GM19099 (cell line): ENCODE data around the gene CCDC188.

Source experiments
- POLR2A ChIP-seq: IDR thresholded peaks from 3 replicates; pipeline ENCODE4 v1.6.1; 2011; ENCODE audit warnings: low read depth; ENCODE audit not compliant: insufficient read length; ENCODE audit errors: extremely low read depth

CCDC188 gene

DNA sequence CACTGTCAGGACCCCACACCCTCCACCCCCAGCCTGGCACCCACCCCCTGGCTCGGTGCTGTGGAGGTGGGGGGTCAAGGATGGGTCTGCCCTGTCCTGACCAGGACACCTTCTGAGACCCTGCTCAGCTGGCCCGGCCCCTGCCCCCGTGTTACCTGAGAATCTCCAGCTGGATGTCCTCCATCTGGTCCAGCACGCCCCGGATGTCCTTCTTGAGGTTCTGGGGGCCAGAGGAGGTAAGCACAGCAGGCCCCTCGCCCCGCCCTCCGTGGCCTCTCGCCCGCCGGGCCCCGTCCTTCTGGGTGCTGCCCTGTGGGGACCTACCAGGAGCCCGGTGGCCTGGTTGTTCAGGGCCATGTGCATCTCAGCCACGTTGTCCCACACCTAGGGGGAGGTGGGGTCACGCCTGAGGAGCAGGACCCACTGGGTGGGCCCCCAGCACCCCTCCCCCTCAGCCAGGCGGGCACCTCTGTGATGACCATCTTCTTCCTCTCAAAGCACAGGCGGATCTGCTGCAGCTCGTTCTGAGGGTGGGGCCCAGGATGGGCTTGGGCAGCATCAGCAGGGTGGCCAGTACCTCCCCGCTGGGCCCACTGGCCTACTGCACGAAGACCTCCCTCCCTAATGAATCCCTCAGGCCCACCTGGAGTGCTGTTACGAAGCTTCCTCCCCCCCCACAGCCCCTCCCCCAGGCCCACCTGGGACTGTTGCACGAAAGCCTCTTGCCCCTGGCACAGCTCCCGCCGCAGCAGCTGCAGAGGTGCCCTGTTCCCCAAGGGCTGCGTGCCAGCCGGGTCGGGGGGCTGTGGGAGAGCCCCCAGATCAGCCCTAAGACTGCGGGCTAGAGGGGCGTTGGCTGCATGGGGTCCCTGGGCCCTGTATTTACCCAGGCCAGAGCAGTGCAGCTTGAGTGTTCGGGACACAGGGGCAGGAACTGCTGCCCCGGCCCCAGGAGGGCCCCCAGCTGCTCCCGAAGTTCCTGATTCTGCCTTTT lies 1.3 kb downstream of the CCDC188 start:
- no peak for TF ChIP-seq POLR2A

DNA sequence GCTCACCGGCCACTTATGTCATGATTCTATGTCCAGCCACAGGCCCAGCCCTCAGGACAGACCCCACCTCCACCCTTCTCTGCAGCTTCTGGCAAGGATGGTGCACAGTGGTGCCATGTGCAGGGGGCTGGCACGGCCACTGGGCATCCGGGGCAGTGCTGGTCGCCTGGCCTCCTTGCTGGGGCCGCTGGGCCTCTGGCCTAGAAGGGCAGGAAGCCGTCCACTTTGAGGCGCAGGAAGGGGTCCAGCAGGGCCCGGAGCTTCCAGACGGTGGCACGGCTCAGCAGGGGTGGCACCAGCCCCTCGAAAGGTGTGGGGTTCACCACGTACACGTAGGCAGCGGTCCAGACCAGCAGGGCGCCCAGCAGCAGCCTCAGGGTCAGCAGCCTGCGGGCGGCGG lies 2.4 kb downstream of the CCDC188 start:
- TF ChIP-seq POLR2A: no peak

DNA sequence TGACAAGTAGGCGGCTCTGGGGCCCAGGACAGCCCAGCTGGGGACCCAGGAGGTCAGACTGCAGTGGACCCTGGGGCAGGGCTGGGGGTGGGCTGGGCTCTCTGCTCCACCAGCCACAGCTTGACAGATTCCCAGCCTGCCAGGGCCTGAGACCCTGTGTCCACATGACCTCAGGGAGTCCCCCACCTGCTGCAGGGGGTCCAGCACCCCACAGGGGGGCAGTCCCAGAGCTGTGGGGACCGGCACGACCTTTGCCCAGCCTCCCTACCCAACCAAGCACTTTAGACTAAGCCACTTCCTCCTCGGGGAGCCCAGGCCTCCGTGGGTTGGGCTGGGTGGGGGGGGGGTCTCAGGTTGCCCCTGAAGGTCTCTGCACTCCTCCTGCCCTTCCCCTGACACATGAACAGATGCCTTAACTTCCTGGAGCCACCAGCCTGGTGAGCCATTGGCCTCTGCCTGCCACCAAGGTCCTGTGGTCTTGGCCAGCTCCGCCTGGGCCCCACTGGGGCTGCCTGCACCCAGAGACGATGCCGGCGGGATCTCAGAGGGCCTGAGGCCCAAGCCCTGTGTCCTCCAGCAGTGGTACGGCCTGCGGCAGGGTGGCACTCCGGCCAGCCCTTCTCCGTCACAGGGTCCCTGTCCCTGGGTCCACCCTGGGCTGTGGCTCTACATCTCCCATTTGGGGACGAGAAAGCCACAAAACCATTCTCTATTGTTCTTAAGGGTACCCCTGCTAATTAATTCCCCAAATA lies 3.4 kb downstream of the CCDC188 start:
- TF ChIP-seq POLR2A: no peak

DNA sequence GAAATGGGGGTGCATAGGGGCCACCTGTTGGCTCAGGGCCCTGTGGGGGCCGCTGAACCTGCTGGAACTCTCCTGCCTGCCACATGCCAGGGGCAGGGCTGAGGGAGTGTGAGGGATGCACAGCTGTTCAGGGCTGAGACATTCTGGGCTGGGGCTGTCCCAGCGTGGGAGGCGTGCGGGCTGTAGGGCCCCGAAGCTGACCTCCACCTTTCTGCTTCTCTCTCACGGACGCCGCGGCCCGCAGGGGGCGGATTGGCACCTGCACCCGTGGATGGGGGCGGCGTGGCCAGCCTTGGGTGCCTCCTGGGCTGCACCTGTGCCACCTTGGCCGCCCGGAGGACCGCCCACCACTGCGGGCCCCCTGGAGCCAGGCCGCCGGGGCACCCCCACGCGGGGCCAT lies 4.1 kb downstream of the CCDC188 start:
- no peak for TF ChIP-seq POLR2A

DNA sequence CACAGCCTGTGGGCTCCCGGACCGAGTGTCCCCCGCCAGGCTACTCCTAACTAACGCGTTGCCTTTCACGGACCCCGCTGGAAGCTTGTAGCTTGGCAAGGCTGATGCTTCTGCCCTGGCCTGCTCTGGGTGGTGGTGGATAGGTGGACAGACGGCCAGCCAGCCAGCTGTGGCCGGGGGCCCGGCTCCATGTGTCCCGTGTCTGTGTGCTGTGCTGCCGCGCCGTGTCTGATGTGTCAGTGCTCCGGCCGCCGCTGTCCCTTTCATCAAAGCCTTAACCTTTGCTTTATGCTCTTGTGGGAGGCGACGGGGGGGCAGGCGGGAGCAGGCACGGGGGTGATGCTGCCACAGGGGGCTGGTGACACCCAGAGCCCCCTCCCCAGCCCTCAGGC lies 5.0 kb downstream of the CCDC188 start:
- no peak for TF ChIP-seq POLR2A

DNA sequence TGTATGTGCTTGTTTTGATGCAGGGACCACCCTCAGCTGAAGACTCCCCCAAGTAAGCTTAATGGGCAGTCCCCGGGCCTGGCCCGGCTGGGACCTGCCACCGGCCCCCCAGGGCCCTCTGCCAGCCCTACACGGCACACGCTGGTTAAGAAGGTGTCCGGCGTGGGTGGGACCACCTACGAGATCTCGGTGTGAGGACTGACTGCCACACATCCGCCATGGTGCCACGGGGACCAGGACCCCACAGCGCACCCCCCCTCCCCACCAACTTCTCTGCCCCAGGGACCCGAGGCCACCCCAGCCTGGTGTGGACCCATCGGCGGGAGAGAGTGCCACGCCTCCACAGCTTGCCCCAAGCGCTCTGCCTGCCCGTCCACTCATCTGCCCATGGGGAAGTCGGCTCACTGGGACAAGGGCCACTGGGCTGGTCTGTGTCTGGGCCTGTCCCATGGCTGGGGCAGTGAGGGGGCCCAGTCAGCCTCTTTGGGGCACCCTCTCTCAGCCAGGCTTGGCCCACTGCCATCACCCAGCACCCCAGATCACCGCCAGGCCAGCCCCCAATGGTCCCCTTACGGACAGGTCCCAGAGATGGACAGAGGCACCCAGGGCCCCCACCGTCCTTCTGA lies 5.5 kb downstream of the CCDC188 start:
- no peak for TF ChIP-seq POLR2A

DNA sequence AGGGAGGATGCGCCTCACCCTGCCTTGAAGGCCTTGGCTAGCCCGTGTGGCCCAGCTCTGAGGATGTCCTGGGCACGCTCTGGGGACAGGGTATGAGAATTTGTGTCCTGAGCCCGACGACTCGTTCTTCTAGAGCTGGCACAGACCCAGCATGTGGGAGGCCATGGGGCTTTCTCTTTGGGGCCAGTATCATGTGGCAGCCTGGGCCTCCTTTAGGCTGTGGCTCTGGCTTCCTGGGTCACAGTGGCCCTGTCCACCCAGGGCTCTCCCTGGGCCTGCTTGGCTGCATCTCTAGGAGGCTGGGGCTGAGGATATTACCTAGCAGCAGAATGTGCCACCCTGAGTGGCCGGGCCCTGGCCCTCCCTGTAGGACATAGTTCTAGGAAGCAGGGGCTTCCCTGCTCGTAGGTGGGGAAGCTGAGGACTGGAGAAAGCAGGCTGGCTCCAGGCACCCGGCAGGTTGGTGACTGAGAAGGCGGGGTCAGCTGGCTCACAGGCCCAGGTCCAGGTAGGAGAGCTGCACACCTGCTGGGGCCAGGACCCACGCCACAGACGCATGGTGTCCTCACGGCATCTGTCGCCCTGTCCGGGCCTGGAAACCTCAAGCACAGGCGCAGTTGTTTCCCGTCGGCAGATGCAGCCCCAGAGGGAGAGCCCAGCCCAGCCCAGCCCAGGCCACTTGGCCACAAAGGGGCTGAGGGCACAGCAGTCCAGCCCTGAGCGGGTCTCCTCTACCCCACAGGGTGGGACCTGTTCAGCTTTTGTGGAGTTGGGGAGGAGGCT lies 6.8 kb downstream of the CCDC188 start:
- no peak for TF ChIP-seq POLR2A

DNA sequence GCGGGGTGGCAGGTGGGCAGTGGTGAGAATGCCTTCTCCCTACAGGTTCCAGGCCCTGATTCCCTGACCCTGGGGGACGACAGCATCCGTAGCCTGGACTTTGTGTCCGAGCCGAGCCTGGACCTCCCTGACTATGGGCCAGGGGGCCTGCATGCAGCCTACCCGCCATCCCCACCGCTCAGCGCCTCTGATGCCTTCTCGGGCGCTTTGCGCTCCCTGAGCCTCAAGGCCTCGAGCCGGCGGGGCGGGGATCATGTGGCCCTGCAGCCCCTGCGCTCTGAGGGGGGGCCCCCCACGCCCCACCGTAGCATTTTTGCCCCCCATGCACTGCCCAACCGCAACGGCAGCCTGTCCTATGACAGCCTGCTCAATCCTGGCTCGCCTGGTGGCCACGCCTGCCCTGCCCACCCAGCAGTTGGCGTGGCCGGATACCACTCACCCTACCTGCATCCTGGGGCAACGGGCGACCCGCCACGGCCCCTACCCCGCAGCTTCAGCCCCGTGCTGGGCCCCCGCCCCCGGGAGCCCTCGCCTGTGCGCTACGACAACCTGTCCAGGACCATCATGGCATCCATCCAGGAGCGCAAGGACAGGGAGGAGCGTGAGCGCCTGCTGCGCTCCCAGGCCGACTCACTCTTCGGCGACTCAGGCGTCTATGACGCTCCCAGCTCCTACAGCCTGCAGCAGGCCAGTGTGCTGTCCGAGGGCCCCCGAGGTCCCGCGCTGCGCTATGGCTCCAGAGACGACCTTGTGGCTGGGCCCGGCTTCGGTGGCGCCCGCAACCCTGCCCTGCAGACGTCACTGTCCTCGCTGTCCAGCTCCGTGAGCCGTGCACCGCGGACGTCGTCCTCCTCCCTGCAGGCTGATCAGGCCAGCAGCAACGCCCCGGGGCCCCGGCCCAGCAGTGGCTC lies 7.9 kb downstream of the CCDC188 start:
- TF ChIP-seq POLR2A: no peak

DNA sequence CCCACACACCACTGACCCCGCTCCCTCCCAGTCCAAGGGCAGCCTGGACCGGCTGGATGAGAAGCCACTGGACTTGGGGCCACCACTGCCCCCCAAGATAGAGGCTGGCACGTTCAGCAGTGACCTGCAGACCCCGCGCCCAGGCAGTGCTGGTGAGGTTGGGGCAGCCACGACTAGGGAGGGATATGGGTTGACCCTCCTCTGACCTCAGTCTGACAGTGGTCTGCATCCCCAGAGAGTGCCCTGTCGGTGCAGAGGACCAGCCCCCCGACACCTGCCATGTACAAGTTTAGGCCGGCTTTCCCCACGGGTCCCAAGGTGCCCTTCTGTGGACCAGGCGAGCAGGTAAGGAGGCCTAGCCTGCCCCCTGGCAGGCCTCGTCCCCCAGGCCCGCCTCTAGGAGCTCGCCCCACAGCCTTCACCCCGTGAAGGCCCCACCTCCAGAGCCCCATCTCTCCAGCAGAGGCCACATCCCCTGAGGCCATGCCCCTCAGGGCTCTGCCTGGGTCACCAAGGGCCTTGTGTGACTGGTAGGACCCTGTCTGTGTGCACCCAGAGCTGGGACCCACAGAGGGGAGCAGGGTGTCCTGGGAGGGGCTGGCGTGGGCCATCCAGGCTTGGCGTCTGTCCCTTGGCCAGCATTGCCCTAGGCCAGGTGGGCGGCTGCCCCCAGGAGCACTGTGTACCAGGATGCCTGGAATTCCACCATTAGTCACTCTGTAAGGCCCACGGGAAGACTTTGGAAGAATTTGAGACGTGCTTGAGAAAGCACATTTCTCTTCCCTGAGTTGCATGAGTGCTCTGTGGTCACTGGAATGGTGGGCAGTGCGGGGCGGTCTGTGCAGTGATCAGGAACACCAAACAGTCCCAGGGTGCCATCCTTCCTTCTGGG lies 9.4 kb downstream of the CCDC188 start:
- TF ChIP-seq POLR2A: no peak

DNA sequence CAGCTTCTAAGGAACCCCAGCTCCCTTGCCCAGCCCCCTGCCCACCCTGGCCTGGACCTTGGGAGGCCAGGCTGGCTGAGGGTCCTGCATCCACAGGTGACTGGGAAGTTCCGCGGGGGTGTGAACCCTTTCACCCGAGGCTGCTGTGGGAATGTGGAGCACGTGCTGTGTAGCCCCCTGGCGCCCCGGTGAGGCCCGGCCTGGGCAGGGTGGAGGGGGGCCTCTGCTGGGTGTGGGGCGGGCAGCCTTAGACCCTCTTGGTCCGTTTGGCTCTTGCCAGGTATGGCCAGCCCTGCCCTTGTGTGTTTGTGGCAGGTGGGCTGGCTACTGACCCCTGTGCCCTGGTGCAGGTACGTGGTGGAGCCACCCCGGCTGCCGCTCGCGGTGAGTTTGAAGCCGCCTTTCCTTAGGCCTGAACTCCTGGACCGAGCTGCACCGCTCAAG lies 10.3 kb downstream of the CCDC188 start:
- no peak for TF ChIP-seq POLR2A

DNA sequence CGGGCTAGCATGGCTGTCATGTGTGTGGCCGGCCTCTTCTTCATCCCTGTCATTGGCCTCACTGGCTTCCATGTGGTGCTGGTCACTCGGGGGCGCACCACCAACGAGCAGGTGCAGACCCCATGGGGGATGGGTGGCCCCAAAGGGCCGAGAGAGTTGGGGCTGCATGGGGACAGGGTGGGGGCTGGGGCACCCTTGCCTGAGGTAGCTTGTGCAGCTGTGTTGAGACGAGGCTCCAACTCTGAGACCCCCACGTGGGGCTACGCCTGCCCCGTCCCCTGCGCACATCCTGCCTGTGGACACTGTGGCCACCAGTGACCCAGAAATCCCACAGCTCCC lies 10.8 kb downstream of the CCDC188 start:
- no peak for TF ChIP-seq POLR2A

DNA sequence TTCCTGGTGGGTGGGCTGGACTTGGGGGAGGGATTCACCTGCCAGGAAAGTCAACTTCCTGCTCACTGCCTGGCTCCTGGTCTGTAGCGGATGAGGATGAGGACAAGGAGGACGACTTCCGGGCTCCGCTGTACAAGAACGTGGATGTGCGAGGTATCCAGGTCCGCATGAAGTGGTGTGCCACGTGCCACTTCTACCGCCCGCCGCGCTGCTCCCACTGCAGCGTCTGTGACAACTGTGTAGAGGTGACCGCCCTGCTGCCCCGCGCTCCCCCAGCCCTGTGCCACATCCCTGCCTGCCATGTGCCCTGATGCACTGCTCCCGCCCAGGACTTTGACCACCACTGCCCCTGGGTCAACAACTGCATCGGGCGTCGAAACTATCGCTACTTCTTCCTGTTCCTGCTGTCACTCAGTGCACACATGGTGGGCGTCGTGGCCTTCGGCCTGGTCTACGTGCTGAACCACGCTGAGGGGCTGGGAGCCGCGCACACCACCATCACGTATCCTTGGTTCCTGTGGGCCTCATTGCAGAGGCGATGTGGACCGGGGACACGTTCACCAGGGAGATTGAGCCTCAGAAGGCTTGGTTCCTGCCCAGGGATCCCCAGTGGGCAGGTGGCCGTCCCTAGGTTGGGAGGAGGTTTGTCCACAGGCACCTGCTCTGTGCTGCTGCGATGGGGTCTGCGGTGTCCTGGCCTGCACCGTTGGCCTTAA lies 11.3 kb downstream of the CCDC188 start:
- TF ChIP-seq POLR2A: no peak
